ENCODE results near the gene GRAMD2A.
"Not testable (repeated sequence)": the region's sequence is repeated elsewhere in the genome, so short reads cannot be mapped to it uniquely, and the experiment has no call there.

Gene GRAMD2A

DNA sequence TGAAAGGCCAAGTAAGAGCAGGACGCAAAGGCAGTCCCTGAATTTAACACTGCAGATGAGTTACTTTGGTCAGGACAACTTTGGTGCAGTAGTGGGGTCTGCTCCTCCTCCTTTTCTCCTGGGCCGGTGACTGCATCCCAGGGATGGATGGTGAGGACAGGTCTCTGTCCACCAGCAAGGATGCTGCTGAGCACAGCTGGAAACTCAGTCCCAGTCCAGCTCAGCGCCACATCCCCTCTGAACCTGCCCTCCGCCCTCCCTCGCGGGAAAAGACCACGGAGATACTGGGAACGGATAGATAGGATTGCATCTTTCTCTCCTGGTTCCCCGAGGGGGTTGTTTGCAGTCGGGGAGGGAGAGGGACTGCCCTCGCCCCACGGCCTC, 13.8 kb downstream of the GRAMD2A start:
- no peak for DNase-seq

DNA sequence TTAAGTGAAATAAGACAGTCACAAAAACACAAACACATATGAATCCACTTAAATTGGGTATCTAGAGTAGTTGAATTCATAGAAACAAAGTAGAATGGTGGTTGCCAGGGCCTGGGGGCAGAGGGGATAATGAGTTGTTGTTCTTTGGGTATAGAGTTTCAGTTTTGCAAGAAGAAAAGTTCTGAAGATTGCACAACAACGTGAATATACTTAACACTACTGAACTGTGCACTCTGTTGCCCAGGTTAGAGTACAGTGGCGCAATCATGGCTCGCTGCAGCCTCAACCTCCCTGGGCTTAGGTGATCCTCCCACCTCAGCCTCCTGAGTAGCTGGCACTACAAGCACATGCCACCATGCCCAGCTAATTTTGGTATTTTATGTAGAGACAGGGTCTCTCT, 14.9 kb downstream of the GRAMD2A start:
- DNase-seq, result no peak

DNA sequence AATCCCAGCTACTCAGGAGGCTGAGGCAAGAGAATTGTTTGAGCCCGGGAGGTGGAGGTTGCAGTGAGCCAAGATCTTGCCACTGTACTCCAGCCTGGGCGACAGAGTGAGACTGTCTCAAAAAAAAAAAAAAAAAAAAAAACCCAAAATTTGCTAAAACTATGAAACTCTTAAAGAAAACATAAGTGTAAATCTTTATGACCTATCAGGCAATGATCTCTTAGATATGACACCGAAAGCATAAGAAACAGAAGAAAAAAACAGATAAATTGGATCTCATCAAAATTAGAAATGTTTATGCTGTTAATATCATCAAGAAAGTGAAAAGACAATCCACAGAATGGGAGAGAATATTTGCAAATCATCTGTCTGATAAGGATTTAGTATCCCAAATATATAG, 15.3 kb downstream of the GRAMD2A start:
- DNase-seq, result no peak

DNA sequence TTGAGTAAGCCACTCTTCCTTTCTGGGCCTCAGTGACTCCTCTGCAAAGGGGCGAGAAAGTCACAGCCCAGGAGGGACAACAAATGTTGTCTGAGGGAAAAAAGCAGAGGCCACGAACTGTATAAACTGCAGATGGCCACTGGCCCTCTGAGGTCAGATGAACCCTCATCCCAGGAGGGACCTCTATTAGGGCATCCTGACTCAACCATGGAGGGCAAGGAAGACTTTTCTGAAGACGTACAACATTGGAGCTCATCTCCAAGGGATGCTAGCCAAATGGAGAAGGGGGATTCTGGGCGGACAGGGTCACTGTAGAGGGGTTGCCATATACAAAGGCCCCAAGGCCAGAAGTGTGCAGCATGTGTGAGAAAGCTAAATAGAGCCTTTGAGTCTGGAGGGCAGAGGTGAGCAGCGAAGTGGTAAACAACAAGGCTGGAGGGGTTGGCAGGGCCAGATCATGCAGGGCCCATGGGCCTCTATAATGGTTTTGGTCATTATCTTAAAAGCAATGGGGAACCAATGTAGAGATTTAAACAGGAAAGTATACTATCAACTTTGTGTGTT, 16.7 kb downstream of the GRAMD2A start:
- no peak for DNase-seq

DNA sequence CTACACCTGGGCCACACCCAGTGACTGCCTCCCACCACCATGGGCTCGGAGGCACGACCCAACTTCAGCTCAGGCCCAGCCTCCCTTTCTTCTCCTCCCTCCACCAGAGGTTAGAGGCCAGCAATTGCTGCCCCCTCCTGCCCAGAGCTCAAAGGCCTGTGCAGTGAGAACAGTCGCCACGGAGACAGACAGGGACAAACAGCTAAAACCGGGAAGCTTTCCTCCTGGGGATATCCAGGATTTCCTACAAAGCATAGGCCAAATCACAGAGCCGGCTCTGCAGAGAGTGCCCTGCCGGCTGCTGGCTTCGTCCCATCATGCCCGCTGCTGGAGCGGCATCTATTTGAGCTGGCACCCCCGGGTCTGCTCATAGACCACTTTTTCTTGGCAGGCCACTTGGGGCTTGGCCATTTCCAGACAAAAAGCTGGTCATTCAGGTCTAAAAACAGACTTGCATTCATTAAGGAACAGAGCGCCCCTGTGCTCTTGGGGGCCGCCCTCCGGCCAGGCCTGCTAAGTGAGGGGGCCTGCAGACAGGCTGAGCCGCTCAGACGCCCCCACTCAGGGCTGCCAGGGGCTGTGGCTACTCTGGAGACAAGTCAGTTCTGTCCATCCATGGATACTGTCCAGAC, 17.5 kb downstream of the GRAMD2A start:
- no peak for DNase-seq

DNA sequence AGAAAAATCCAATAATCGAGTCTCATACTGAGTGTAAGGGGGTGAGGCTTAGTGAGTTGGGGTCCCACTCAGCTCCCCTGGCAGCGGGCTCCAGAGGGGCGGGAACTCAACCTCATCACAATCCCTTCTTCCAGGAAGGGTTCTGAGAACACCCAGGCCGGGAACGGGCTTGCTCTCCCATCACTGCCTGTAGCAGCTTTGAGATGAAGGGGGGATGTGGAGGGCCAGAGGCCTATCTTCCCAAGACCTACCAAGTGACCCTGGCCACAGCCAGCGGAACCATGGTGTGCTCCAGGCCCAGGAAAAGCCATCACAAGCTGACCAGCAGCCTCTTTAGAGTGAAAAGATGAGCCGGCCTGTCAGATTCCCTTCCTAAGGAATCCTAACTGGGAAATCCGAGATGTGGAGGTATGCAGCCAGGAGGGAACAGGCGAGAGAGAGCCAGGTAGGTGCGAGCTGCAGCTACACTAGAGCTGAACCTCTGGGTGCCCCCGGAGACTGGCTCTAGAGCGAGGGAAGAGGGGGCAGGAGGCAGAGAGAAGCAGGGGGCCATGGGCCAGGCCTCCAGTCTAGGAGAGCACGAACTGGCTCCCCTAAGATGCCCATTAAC, 18.5 kb downstream of the GRAMD2A start:
- DNase-seq, result no peak

DNA sequence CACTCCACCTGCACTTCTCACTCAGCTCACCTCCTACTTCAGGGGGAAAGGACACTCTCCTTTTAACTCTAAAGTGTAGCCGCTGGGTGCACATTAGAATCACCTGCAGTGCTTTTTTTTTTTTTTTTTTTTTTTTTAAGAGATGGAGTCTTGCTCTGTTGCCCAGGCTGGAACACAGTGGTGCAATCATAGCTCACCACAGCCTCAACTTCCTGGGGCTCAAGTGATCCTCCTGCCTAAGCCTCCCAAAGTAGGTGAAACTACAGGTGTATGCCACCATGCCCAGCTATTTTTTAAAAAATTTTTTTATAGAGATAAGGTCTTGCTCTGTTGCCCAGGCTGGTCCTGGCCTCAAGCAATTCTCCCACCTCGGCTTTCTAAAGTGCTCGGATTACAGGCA, 20.8 kb downstream of the GRAMD2A start:
- DNase-seq, result no peak

DNA sequence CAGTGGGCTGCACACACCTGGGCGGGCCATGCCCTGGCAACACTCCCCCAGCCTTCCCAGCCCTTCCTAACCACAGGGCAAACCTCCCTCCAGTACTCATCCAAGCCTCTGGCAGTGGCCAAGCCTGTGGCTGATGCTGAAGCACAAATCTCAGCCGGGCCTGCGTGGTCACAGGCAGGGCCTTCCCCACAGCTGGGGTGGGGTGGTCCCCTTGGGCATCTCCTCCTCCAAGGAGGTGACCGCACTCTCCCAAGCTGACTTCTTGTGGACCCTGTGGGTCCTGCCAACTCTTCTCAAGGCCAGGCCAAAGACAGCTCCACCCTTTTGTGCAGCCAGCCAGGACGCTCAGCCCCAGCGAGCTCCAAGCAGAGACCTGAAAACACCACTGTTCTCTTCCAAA, 21.4 kb downstream of the GRAMD2A start:
- DNase-seq, result no peak

DNA sequence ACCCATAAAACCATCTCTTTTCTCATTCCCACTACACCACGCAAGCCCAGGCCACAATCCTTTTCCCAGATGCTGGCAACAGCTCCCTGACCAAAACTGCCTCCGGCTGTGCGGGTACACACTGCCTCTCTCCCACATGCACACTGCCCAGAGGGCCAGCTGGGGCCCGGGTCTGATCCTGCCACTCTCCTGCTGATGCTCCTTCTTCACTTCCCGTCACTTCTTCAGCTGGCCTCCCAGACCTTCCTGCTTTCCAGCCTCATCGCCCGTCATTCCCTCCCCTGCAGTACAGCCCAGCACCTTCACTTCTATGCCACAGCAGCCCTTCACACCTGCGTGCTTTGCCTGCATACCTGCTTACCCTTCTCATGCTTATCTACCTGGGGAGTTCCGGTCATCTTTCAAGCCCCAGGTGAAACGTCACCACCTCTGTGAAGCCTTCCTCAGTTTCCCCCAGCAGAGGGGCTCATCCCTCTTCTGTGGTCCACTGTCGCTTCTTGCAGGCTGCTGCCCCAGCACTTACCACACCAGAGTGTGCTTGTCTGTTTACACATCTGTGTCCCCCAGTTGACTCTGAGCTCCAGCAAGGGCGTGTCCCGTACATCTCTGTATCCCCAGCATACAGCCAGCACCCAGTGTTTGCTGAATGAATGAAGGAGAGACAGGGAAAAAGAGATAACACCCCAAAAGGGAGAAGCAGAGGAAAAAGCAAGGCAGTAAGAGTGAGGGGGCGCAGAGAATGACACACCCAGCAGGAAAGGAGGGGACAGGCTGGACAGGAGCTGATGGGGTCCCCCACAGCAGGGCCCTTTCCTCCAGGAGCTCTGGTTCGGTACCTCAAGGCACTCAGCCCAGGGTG, 22.2 kb downstream of the GRAMD2A start:
- DNase-seq, result no peak

DNA sequence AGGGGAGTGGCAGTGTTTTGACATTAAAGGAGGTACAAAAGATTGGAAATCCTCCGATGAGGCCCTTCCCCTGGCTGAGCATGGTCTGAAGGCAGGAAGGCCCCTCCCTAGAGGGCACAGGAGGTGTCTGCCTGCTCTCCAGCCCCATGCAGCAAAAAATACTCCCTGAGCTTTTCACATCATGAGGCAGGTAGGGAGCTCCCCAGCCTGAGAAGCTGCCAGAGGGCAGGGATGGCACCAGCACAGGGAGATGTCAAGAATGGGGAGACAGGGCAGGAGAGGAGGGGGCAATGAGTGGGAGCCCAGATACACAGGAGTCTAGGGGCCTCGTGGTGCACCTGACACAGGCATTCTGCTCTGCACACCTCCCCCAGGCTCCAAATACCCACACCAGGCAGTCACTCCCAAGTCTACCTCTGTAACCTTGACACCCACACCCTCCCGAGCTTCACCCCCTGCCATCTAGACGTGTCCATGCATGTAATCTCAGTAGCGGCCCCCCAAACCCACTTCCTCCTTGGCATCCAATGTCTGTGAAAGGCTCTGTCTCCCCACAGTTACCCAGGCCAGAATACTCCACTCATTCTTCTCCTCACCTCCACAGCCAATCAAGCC, 22.9 kb downstream of the GRAMD2A start:
- no peak for DNase-seq

DNA sequence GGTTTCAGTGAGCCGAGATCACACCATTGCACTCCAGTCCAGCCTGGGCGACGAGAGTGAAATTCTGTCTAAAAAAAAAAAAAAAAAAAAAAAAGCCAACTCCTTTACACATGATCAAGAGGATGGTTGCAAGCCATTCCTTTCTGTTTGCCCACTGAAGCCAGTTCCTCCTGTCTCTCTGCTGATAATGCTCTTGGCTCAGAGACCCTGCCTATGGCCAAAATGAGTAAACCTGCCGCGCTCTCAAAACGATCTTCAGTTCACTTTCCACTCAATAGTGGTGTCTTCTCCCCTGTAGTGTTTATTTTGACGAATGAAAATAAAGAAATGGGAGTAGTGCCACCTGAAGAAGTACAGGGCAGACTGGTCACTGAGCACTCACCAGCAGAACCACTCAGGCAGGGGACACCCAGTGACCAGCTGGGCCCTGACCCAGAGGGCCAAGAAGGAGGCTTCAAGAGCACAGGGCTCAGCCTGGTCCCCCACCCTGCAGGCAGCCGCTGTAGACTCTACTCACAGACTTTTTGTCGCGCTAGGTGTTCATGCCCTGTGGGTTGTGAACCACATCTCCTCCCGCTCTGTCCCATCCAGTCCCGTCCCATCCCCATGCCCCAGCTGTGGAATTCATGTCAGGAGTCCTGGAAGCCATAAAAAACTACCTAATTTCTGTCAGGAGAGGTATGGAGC, 23.6 kb downstream of the GRAMD2A start:
- DNase-seq, result no peak

DNA sequence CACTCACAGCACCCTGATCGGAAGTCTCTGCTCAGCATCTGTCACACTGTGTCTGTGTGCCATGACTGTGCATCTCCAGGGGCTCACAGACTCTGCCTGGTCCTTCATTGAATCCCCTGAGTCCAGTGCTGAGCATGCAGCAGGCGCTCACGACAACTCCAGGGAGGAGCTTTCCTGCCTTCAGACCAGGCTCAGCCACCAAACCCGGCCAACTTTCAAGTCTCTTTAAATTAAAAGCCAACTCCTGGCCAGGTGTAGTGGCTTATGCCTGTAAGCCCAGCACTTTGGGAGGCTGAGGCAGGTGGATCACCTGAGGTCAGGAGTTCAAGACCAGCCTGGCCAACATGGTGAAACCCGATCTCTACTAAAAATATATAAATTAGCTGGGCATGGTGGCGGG, 24.2 kb downstream of the GRAMD2A start:
- DNase-seq, result no peak

DNA sequence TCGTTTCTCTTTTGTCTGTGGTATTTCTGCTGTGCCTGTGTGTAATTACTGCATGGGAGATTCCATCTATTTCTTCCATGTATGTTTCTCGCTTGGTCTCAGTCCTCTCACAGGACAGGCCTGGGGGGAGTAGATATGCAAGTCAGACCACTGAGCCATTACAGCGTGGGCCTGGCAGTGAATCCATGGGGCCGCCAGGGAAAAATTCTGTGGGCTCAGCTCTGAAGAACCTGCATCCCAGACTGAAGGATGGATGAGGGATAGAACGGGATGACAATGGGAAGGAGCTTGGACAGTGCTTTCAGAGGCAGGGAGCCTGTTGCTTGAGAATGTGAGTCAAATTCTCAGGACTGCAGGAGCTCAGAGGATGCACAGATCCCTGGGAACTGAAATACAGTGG, 24.8 kb downstream of the GRAMD2A start:
- no peak for DNase-seq

DNA sequence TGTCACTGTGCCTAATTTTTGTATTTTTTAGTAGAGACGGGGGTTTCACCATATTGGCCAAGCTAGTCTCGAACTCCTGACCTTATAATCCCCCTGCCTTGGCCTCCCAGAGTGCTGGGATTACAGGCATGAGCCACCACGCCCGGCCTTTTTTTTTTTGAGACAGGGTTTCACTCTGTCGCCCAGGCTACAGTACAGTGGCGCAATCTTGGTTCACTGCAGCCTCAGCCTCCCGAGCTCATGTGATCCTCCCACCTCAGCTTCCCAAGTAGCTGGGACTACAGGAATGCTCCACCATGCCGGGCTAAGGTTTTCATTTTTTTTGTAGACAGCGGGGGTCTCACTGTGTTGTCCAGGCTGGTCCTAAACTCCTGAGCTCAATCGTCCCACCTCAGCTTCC, 25.6 kb downstream of the GRAMD2A start:
- not testable (repeated sequence) for DNase-seq

DNA sequence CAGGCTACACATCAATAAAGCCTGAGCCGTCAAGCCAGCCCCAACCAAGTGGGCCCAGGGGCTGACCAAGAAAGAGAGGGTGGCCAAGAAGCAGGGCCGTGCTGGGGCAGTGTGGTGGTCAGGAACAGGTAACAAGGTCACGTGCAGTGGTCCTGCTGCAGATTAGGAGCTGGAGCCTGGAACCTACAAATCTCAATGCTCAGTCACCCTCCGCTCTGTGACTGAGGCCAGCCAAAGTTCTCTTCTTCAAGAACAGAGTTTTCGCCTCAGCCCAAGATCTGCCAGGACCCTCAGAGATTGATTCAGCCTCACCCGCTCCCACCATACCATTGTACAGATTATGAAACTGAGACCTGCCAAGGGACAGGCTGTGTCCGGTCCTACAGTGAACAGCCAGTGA, 26.9 kb downstream of the GRAMD2A start:
- DNase-seq, result no peak

DNA sequence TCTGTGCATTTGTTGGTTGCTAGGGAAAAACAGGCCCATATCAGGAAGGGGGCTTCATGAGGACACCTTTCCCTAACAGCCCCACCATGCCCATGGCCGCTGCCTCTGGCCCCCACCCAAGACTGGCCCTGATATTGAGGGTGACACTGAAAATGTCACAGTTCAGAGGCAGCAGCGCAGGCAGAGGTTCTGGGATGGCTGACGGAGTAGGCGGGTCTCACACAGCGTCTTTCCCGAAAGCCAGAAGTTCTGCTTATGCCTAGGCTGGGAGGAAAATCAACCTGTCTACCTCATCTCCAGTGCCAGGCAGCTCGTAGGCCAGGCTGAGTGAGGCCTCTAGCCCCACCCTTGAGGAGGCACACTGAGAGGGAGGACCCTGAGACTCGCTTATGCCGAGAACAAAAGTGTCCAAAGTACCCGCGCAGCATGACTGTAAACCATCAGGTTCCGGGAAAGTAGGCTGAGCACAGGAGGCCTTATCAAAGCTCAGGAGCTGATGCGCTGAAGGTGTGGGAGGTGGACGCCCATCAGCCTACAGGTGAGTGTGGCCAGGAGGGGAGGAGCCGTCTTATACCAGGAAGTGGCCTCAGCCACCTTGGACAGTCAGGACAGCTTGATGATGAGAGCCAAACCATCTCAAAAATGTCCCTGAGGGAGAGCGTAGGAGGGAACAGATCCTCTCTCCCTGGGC, 27.5 kb downstream of the GRAMD2A start:
- DNase-seq, result no peak

DNA sequence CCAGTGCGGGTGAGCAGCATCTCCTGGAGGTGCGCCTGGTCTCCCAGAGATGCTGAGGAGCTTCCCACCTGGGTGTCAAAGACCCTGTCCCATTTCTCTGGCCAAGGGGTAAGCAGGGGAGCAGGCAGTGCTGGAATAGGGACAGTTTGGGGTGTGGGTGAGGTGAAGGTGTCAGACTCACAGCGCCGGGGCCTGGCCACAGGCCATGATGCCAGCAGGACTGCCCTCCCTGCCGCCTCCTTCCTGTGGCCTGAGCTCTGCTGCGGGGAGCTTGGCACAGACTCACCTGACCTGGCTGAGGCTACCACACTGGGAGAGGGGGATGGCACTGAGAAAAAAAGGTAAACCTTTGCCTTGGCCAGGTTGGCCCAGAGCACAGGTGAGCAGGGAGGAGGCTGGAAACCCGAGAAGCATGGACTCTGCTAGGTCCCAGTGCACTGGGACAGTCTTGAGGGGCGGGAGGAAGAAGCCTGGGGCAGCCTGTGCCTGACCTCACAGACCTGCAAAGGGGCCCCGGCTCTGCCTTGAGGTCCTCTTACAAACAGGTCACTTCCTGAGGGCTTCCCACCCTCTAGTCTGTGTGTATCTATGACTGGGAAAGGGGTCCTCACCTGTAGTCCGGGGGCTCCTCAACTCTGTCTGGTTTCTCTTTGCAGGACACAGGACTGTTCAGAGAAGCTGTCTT, 28.2 kb downstream of the GRAMD2A start:
- no peak for DNase-seq

DNA sequence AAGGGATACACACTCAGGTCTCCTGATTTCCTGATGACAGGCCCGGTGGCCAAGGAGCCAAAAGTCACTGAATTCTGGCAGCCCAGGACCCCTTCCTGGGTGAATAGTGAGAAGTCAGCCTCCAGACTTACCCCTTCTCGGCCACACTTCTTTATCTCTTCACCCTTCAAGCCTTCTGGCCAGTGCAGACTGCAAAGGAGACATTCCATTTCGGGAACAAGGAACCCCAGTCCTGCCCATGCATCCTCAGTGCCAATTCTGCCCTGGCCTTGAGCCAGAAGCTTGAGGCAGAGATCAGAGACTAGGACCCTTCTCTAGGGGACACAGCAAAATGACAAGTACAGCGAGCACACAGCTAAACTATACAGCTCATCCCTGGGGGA, 28.8 kb downstream of the GRAMD2A start:
- DNase-seq, result no peak

DNA sequence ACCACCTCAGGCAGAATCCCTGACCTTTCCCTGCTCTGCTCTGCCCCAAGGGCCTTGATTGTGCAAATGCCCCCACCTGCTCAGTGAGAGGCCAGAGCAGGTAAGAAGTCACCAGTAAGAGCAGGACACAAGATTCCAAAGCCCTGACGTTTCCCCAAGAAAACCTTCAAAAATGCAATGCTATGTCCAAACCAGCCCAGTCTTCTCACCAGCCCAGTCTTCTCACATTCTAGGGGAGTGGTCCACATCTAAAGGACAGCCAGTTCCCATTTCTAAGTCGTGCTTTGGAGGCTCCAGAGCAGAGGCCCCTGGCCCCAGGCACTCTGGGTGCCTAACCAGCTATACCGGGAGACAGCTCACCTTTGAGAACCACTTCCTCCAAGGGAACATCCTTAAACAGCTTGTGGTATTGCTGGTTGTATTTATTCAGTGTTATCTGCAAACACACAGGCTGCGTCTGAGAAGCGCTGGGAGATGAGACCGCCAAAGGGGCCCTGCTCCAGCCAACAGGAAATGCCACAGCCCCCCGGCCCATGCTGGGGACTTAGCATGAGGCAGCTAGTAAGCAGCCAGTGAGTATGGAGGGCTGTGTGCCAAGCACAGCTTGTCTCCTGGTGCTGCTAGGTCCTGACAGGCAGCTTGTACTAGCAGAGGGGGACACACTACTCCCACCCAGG, 29.3 kb downstream of the GRAMD2A start:
- DNase-seq, result no peak

DNA sequence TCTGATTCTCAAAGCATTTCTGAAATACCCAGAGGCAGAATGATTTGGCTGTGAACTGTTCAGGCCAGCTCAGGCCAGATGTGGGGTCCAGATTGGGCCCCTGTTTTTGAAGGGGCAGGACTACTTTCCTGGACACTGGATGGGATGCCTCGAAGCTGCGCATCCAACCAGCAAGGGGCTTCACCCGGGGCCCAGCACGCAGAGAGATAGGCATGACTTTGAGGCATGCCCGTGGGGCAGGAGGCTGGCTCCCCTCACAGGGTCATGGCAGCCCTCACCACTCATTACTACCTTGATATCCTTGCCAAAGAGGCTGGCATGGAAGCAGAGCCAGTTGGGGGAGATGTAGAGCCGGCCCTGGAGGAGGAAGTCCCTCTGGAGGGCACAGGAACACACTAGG, 30.1 kb downstream of the GRAMD2A start:
- no peak for DNase-seq

All from NCI-H187 (cell line).